Superior temporal gyrus (tissue), 1 donor: ENCODE data around the gene BMP8A.
"Not testable (repeated sequence)": the region's sequence is repeated elsewhere in the genome, so short reads cannot be mapped to it uniquely, and the experiment has no call there.

ENCODE experiments used
- DNase-seq: peaks from one replicate; pipeline ENCODE4 v3.0.0-alpha.2; 2016; ENCODE audit errors: extremely low spot score

BMP8A gene

GRCh38 chr1:39526466-39527189 is 35.2 kb downstream of the BMP8A start:
- no peak for DNase-seq

GRCh38 chr1:39527190-39527579 is 35.7 kb downstream of the BMP8A start:
- DNase-seq, result not testable (repeated sequence)

GRCh38 chr1:39528082-39528481 is 36.6 kb downstream of the BMP8A start:
- no peak for DNase-seq

GRCh38 chr1:39529901-39530535 is 38.6 kb downstream of the BMP8A start:
- DNase-seq, result no peak

- no peak for DNase-seq
Observed at GRCh38 chr1:39531526-39531925, 40.1 kb downstream of the BMP8A start.

- DNase-seq, result no peak
Observed at GRCh38 chr1:39533442-39533841, 42.0 kb downstream of the BMP8A start.

- DNase-seq, result no peak
Observed at GRCh38 chr1:39538531-39539251, 47.3 kb downstream of the BMP8A start.

GRCh38 chr1:39539252-39539790 is 47.9 kb downstream of the BMP8A start:
- peak; percentile 95 for DNase-seq

- peak; percentile 90 for DNase-seq
Observed at GRCh38 chr1:39540504-39541031, 49.1 kb downstream of the BMP8A start.

GRCh38 chr1:39542924-39543323 is 51.5 kb downstream of the BMP8A start:
- DNase-seq, result no peak

- no peak for DNase-seq
Observed at GRCh38 chr1:39544327-39544726, 52.9 kb downstream of the BMP8A start.

- no peak for DNase-seq
Observed at GRCh38 chr1:39545531-39545930, 54.1 kb downstream of the BMP8A start.

GRCh38 chr1:39554277-39554676 is 62.8 kb downstream of the BMP8A start:
- no peak for DNase-seq

GRCh38 chr1:39561279-39561678 is 69.8 kb downstream of the BMP8A start:
- DNase-seq, result no peak

GRCh38 chr1:39562886-39563285 is 71.5 kb downstream of the BMP8A start:
- DNase-seq, result no peak

- DNase-seq, result no peak
Observed at GRCh38 chr1:39563669-39564068, 72.2 kb downstream of the BMP8A start.

- DNase-seq, result no peak
Observed at GRCh38 chr1:39564340-39564739, 72.9 kb downstream of the BMP8A start.

GRCh38 chr1:39564941-39565340 is 73.5 kb downstream of the BMP8A start:
- no peak for DNase-seq

- DNase-seq, result no peak
Observed at GRCh38 chr1:39566441-39567137, 75.2 kb downstream of the BMP8A start.

GRCh38 chr1:39567302-39567701 is 75.9 kb downstream of the BMP8A start:
- DNase-seq, result no peak

GRCh38 chr1:39568208-39568607 is 76.8 kb downstream of the BMP8A start:
- no peak for DNase-seq

GRCh38 chr1:39569034-39569433 is 77.6 kb downstream of the BMP8A start:
- DNase-seq, result no peak
